A204.1 (cell line): ENCODE data around the gene CHAT.
"Not testable (repeated sequence)": the region's sequence is repeated elsewhere in the genome, so short reads cannot be mapped to it uniquely, and the experiment has no call there.

Source experiments
- FAIRE-seq: peaks from 2 replicates; lab custom pipeline; 2012; peaks lifted over from hg19 to GRCh38; lab: Jason Lieb, UNC

Gene CHAT

DNA sequence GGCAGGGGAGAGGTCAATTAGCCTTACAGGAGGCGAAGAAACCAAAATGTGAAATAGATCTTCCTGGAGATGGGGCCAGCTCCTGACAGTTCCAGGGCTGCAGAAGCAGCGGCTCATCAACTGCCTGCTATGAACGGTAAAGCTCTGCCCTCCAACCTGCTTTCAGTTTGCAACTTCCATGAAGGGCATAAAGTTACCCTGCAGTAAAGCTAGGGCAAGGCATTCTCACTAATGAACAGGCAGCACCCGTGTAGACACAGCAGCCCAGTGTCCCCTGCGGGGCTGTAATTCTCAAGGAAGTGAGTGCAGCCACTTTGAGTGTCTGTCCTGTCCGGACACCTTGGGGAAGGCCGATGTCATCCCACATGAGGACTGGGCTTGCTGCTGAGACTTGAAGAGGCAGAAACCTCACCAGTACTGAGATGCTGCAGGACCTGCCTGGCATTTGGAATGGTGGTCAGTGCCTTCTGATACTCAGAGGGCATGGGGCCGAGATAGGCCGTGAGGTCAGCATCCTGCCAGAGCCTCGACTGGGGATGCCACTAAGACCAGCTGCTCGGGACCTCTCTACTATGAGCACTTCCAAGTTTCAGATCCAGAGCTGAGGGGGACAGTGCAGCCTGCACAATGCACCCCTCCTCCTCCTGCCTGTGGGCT lies 39.6 kb downstream of the CHAT start:
- no peak for FAIRE-seq

DNA sequence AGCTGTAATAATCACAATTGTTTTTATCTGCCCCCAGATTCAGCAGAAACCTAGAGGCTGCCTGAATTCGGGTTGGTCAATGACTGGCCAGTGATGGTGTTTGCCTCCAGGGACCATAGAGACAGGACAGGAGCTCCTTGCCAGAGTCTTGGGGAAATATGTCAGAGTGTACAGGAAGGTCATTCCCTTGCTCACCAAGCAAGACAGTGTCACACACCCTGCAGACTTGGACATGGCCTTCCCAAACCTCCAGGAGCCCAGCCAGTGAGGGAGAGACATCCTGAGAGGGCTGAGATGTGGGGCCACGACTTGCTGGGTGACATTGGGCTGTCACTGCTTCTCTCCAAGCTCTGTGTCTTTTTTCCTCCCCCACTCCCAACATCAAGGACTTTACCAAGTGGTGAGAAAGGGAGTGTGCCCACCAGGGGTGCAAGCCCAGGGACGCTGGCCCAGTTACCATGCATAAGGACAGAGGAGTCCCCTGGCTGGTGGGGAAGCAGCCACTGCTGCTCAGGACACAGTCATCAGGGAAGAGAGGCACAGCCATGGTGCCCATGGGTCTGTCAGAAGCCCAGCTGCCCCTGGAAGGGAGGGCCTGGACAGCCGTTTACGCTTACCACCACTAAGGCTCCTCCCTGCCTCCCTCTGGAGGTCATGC lies 40.3 kb downstream of the CHAT start:
- no peak for FAIRE-seq

DNA sequence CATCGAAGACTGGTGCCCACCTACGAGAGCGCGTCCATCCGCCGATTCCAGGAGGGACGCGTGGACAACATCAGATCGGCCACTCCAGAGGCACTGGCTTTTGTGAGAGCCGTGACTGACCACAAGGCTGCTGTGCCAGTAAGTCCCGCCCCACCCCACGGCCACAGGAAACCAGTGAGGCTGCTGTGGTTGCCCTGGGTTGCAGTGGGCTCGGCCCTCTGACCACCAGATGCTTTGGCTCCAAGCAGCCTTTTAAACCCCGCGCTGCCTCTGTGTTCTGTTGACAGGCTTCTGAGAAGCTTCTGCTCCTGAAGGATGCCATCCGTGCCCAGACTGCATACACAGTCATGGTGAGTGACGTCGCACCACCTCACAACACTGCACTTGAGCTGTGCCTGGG lies 41.3 kb downstream of the CHAT start:
- no peak for FAIRE-seq

DNA sequence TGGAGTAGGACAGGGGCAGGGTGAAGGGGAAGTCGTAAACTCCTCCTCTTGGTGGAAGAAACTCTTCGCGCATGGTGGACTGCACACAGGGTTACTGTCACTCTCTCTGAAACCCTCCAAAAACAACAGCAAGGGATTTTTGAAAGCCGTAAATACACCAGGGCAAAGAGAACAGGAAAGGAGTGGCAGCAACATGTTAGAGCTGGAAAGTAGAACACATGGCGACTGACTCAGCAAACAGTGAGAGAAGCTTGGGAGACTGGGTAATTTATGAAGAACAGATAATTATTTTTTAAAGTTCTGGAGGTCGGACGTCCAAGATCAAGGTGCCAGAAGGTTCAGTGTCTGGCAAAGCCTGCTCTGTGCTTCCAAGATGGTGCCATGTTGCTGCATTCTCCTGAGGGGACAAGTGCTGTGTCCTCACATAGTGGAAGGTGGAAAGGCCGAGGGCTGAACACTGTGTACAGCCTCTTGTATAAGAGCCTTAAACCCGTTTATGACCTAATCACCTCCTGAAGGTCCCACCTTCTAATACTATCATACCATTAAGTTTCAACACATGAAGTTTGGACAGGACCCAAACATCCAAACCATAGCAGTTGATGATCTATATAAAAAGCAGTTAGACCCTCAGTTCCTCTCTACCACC lies 43.1 kb downstream of the CHAT start:
- FAIRE-seq, result no peak

DNA sequence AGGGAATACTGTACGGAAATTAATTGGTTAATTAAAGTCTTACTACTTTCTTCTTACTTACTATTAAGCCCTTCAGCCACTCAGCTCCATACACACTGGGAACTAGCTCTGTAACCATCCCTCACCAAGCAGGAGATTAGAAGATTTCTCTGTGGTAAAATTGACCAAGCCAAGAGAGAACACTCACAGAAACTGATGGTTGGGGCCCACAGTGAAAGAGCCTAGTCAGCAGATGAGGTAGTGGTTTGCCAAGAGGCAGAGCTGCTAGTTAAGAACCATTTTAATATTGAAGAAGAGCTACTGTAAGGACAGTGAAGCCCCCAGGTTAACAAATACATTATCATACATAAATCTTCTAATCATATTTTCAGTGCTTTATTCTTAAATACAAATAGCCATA lies 43.8 kb downstream of the CHAT start:
- FAIRE-seq, result no peak

DNA sequence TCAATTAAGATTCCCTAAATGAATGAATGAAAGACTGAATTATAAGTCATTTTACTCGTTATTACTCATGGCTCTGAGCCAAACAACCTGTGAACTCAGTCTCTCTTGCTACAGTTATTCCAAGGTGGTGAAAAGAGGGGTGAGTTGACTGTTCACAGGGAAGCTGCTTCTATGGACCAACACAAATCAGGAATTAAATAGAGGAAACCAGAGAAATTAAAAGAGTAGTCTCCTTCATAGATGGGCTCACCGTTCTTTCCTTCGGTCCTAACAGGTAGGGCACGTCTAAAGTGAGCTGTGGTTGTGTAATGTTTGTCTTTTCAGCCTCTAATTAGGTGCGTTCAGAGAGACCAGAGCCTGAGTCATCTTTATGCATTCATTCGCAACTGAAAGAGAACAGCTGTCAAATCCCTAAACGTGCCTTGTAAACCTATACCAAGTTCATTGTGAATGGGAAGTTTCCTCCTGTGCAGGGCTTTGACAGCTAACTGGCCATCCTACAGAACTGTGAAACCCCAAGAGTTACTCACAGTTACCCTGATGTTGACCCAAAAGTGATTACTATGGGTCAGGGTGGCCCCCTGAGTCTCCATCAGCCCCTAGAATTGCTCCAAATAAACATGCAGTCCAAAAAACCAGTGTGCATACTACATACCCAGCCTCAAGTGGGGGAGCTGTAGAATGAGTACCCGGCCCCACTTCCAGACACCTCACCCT lies 47.5 kb downstream of the CHAT start:
- no peak for FAIRE-seq

DNA sequence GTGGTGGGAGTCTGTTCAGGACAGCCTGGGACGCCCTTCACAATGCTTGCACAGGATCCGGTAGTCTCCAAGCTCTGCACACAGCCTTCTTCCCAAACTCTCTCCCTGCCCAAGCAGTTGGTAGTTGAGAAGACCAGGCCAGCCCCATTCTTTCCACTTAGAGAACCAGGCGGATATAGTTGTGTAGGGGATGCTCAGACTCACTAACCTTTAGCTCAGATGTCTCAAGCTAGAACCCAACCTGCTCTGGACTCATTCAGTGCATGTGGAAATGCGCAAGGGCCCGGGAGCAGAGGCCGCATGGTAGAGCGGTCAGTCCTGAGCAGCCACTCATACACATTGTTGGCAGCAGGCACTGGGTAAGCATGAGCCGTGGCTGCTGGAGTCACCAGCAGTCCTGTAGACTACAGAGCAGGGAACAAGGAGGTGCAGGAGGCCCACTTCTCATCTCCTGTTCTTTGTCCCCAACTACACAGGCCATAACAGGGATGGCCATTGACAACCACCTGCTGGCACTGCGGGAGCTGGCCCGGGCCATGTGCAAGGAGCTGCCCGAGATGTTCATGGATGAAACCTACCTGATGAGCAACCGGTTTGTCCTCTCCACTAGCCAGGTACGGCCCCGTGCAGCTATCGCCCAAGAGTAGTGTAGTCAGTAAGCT lies 48.5 kb downstream of the CHAT start:
- no peak for FAIRE-seq

DNA sequence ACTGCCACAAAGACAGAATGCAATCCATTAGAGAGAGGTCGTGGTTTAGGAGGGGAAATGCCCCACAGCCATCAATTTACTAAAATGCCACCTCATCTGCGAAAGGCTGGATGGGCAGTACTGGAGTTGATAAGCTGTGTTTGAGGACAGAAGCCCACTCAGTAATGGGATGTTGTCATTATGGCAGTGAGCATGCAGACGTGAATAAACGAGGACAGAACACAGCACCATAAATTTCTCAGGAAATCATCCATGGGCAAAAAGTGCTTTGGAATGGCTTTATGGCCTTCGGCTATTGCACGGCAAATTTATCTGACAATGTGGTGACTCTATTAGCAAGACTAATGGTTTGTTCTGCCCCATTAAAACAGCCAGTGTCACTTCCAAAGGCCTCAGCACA lies 49.8 kb downstream of the CHAT start:
- FAIRE-seq, result no peak

DNA sequence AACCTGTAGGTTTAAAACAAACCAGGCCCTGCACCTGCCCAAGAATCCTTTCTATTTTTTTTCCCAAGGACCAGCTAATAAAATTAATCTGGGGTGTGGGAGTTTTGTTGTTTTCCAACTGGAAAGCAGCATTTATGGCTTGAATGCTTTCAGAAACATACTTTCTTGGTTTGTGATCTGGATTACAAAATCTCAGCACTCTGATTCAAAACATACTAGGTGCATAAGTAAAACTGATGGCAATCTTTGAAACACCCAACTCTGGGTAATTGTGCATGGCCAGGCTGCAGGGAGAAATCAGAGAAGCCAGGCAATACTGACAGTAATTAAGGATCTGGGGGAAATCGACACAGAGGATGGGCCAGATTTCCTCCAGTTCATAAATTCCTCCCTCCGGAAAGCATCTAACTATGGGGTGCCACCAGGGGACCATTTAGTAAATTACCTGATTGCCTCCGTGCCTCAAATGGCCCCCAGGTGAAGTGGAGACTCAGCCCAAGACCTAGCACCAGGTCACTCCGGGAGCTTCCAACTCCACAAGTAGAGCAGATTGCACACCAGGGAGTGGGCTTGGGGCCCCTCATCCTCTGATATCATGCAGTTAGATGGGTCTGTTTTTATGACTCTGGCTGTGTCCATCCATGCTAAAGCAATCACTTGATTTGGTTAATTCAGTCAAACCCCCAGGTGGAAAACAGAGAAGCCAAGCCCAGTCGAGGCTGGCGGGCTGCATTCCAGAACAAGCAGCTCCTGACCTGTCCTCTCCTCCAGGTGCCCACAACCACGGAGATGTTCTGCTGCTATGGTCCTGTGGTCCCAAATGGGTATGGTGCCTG lies 50.4 kb downstream of the CHAT start:
- no peak for FAIRE-seq

DNA sequence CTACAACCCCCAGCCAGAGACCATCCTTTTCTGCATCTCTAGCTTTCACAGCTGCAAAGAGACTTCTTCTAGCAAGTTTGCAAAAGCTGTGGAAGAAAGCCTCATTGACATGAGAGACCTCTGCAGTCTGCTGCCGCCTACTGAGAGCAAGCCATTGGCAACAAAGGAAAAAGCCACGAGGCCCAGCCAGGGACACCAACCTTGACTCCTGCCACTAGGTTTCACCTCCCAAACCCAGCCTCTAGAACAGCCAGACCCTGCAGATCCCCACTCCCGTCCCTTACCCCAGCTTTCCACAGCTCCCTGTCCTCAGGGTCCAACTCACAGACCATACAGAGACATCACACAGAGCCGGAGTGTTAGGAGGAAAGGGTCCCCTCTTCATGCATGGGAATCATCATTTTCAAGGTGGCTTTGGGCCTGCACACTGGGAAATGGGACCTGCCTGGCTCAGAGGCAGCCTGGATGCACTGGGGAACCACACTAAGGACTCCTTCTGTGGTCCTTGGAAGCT lies 51.1 kb downstream of the CHAT start:
- no peak for FAIRE-seq

DNA sequence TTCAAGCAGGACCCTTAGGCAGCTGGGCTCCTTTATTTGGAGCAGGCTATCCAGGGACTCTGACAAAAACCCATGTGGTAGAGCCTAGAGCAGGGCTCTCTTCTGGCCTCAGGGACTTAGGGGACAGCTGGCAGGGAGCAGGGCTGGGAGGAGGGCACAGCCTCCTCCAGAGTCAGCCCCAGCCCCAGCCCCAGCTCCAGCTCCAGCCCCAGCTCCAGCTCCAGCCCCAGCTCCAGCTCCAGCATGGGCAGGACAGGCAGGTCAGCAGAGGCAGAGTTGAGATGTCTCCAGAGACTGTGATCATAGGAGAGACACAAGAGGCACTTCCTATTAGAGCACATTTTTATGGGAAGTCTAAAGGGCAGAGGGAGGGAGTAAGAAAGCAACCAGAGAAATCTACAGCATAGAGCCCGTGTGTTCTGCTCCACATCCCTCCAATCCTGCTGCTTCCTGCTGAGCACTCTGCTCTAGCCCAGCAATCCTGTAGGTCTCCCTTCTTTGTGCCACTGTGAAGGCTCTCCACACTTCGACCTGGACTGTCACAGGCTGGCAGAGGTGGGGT lies 52.3 kb downstream of the CHAT start:
- FAIRE-seq, result no peak

DNA sequence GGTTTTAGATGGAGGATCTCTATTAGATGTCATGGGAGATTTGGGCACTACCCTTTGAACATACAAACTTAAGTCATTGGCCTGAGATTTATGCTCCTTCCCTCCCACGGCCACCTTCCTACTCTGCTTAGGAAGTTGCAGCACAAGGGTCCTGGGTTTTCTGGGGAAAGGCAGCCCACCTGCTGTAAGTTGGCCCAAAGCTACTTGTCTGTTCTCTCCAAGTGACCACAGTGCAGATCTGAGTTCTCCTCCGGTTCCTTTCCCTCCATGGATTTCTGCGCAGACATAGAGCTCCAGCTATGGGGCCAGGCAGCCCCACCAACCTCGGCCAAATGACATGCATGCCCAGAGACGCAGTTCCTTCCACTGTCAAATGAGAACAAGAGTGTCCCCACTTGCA lies 52.8 kb downstream of the CHAT start:
- FAIRE-seq, result no peak

DNA sequence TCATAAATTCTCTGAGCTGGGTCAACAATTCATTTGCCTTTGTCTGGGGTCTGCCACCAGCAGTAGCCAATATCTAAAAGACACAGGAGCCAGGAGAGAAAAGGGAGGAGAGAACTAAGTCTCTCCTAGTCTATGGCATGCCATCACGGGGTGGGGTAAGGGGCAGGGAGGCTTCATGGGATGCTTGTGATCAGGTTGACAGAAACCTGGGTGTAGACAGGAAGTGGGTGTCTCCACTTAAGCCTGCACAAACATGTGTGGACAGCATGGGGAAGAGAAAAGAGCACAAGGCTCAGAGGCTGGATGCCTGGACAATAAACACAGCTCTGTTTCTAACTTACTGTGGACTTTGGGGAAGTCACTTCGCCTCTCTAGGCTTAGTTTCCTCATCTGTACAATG lies 54.2 kb downstream of the CHAT start:
- FAIRE-seq, result no peak

DNA sequence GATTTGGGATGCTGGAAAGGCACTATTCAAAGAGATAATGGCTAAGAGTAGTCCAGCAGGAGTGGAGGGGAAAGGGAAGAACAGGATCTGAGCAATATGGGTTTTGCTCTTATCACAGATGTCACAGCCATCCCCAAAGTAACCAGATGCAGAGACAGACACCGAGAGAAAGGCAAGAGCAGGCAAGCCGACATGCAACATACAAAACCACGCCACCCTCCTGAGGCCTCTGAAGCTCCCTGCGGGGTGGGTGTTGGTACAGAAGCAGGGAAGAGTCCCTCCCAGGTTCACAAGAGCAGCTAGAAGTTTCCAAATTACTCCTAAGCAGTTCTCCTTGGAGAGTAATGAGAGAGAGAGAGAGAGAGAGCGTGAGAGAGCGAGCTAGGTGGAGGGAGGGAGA lies 54.8 kb downstream of the CHAT start:
- no peak for FAIRE-seq

DNA sequence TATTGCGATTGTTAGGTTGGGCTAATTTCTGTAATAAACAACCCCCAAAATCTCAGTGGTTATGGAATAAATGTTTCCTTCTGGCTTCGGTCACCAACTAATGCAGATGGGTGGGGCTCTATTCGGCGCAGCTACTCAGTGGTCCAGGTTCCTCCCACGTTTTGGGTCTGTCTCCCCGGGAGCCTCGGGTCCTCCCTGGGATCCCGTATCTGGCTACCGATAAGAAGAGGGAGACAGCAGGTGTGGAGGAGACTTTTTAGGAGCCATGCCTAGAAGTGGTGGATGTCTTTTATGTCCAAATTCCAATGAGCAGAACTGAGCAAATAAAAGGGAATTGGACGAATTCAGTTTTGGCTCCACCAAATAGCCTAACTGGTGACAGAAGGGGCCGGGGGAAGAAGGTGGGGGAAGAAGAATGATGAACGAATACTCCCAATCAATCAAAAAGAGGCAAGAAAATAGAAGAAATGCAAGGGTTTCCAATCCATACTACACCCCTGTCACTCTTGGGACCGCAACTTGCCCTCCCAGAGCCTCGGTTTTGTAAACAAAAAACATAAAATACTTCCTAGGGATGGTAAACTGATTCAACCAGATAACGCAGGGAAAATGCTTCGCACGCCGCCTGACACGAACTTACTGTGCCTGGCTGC lies 65.1 kb downstream of the CHAT start:
- FAIRE-seq, result no peak

DNA sequence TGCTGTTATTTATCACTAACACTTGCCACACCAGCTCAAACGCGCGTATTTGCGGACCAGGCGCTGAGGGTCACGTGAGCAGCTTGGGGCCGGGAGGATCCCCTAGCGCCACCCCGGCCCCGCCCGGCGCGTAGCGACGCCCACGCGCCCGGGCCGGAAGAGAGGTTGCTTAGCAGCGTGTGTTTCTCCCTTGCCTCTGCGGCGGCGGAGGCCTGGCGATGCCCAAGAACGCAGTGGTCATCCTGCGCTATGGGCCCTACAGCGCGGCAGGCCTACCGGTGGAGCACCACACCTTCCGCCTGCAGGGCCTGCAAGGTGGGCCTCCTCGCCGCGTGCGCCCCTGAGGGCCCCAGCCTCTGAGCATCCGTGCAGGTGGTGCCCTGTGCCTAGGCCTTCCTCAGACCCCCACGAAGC lies 65.7 kb downstream of the CHAT start, which contains the start of gene C10orf53:
C10orf53 (plus strand) TSS at position 172 of the 414 bp plus-strand sequence; CDS start at position 219, 47 bp downstream.
- FAIRE-seq, result no peak

DNA sequence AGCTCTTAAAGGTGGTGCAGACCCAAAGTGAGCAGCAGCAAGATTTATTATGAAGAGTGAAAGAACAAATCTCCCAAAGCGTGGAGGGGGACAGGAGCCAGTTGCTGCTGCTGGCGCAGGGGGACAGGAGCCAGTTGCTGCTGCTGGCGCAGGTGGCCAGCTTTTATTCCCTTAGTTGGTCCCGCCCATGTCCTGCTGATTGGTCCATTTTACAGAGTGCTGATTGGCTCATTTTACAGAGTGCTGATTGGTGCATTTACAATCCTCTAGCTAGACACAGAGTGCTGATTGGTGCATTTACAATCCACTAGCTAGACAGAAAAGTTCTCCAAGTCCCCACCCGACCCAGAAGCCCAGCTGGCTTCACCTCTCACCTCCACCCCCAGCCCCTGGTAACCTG lies 68.6 kb downstream of the CHAT start:
- not testable (repeated sequence) for FAIRE-seq

DNA sequence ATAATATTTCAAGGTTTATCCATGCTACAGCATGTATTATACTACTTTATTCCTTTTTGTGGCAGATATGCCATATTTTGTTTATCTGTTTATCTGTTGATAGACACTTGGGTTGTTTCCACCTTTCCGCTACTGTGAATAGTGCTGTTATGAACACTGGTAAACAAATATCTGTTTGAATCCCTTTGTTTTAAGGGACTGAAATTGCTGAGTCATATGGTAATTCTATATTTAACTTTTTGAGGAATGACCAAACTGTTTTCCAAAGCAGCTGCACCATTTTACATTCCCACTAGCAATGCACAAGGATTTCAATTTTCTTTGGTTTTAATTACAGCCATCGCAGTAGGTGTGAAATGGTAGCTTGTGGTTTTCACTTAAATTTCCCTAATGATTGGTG lies 69.0 kb downstream of the CHAT start:
- FAIRE-seq, result no peak

DNA sequence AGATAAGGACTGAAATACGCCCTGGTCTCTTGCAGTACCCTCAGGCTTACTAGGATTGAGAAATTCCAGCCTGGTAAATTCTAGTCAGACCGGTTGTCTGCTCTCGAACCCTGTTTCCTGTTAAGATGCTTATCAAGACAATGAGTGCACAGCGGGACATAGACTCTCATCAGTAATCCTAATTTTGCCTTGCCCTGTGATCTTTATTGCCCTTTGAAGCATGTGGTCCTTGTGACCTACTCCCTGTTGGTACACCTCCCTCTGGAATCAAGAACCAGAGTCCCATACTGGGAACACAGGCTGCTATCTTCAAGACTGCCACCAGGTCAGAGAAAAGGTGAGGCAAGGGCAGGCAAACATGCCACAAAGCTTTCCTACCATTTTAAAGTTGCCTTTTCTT lies 72.8 kb downstream of the CHAT start:
- no peak for FAIRE-seq

DNA sequence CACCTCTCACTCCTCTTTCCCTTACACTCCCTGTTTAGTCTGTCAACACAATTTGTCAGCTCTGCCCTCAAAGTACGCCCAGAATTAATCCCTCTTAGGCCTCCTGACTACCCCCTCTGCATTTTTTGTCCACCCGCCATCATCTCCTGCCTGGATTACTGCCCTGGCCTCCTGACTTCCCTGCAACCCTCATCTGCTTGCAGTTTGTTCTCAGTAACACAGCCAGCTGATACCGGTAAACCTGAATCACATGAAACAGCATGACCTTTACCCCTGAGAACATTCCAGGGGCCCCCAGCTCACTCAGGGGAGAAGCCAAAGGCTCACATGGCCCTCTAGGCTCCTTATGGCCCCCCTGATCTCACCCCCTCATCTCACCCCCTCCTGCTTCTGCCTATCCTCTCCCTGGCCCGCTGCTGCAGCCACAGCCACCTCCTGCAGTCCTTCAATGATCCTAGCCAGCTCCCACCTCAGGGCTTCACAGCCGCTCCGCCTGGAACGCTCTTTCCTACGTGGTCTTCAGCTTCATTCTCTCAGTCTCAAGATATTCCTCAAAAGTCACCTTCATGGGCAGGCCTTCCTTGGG lies 74.5 kb downstream of the CHAT start:
- FAIRE-seq, result no peak
